SKM-1 (cell line): ENCODE results near the gene NAGPA.
"Not testable (repeated sequence)": the region's sequence is repeated elsewhere in the genome, so short reads cannot be mapped to it uniquely, and the experiment has no call there.

Source experiments
- DNase-seq: peaks from one replicate; lab custom pipeline; 2025; ENCODE audit not compliant: unreplicated experiment; lab: John Stamatoyannopoulos, UW

Gene NAGPA

DNA sequence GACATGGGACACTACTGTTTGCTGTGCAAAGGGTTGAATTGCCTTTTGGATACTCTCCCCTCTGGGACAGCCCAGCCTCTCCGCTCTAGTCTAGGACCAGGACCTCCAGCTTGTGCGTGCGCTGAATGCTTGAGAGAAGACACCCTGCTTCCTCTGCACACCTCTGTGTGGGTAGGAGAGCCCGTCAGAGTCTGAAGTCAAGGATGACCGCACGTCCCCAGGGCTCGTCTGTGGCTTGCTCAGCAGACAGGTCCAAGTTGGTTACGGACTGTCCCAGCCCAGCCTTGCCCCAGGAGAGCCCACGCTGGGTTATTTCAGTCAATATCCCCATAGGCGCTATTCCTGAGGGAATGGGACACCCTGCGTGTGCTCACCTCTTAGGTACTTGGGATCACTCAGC, 28.3 kb upstream of the NAGPA start:
- no peak for DNase-seq

DNA sequence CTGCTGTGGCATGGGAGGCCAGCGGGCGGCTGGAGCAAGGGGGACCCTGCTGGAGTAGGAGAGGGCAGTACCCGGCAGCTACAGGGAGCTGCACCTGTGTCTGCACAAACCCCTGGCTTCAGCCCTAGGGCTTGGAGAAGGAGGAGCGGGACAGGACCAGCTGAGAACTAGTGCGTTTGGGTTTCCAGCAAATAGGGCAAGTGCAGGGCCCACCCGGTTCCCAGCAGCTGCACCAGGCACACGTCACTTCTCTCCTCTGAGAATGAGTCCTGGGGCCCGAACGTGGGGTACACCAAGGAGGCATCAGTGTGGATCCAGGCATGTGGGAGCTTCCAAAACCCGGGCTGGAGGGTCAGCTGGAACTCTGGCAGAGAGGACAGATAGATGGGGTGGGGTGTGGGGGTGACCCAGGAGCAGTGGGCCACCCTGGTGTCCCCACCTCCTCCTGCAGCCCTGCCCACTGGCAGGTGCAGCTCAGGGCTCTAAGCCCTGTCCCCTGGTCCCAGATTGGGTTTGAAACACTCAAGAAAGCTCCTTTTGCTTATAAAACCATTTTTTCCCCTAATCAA, 26.4 kb upstream of the NAGPA start:
- no peak for DNase-seq

DNA sequence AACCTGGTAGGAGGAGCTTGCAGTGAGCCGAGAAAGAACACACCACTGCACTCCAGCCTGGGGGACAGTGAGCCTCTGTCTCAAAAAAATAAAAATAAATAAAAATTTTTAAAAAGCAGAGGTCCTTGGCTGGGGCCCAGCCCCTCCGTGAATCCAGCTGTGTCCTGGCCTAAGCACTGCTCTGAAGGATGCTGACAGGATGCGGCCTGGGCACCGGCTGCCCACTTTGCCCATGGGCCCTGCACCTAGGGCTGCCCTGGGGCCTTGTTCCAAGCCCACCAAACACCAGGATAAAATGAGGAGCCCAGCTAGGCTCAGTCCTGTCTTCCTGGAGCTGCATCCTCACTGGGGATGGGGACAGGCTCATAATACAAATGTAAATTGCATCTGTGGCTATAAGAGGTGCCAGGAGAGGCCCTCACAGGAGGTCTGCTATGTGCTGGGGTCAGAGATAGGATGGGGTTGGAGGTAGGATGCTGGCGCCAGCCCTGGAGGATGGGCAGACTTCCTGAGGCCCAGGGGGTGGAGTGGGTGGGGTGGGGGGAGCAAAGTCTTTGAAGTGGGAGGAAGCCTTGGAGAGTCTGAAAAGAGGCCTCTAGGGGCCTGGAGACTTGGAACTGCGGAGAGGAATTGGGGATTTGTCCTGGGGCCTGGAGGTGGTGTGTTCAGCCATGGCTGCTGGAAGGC, 25.8 kb upstream of the NAGPA start:
- DNase-seq = no peak

DNA sequence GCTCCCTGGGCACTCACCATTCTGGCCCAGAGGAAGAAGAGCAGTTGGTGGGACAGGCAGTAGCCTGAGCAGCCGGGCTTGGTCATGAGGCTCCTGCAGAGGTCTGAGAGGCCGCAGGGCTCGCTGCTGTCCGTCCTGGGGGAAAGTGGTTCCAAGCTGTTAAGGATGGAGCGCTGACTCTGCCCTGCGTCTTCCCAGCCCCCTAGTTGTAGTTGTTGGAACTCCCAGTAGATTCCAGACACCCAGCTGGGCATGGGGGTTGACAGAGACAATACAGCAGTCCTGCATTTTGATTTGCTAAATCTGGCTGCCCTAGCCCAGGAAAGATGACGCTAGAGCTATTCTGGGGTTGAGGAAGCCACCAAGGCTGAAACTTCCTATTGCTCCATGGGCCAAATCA, 24.7 kb upstream of the NAGPA start:
- no peak for DNase-seq

DNA sequence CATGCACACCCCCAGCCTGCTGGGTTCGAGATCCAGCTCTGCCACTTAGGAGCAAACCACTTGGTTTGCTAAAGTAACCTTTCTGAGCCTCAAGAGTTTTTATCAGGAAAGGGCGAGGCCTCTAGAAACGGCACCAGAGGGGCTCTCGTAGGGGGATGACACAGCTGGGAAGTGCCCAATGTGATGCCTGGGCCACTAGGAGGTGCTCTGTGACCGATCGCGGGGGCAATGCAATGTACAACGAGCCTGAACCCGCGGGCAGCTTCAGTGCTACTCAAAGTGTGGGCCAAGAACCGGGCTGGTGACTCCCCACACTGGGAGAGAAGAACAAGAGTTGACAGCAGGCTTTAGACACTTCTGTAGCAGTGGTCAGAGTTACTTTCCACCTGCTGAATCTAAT, 22.6 kb upstream of the NAGPA start:
- no peak for DNase-seq

DNA sequence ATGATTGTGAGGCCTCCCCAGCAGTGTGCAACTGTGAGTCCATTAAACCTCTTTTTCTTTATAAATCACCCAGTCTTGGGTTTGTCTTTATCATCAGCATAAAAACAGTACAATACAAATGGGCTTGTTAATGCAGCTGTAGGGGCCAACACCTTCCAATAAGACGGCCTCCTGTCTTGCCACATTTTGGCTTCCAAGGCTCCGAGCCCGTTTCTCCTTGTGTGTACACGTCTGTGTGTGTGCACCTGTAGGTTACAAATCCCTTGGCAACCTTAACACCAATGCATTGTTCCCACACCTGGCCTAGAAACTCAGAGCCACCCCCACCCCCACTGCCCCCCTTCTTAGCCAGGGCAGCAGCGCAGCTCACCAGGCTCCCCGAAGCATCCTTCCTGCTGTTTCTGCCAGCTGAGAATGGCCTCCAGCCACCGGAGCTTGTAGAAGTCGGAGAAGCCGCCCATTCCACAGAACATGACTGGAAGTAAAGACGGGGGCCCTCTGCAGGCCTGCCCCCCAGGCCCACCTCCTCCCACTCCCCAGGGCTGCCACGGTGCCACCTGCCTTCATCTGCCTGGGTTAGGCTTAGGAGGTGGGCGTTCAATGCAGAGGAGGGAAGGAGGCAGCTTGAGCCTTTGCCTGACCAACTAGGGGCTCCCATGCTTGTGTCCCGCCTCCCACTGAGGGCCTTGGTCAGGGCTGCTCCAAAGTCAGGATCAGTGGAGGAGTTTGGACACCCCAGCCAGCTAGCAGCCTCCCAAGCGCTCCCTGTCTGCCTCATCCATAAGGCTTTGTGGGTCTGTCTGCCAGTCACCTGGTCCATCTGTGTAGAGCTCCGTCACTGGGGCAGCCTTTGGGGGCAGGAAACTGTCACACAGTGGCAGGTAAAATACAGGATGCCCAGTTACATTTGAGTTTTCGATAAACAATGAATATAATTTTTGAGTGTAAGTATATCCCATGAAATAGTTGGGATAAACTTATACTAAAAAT, 21.4 kb upstream of the NAGPA start:
- no peak for DNase-seq

DNA sequence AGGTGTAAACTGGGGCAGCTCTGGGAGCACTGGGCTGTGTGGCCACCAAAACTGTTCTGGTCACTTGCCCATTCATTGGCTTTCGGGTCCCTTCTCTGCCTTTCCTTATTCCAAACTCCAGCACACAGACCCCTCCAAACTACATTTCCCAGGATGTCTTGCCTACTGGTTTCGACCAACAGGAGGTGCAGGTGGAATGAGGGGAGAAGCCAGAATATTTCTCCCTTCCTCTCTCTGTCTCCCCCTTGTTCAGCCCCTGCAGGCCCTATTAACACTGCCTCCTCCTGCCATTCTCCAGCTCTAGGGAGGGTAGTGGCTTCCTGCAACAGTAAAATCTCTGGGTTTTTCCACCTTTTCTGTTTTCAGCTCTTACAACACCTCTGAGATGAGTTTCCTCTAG, 13.2 kb upstream of the NAGPA start:
- no peak for DNase-seq

DNA sequence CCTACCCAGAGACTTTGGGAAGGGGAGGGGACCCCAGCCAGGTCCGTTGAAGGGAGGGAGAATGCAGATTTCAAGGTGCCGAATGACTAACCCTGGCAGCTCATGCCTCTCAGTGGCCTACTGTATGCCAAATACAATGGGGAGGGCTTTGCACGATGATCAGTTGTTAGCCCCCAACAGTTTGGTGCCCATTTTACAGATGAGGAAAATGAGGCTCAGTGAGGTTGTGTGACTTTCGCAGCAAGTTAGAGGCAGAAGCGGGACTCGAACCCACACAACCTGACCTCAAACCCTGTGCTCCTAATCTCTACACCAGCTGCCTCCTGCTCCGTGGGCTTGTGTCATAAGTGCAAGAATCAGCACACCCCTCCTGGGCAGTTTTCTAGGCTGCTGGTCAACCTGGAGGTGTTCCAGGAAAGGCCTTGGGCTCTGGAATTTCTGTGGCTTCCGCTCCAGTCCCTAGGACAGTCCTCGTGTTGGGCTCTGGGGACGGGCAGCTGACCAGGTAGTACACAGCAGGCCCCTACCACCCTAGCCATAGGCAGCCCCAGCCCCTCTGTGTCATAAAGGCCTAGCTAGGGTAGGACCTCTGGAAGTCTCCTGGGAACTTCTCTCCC, 11.9 kb upstream of the NAGPA start:
- DNase-seq = no peak

DNA sequence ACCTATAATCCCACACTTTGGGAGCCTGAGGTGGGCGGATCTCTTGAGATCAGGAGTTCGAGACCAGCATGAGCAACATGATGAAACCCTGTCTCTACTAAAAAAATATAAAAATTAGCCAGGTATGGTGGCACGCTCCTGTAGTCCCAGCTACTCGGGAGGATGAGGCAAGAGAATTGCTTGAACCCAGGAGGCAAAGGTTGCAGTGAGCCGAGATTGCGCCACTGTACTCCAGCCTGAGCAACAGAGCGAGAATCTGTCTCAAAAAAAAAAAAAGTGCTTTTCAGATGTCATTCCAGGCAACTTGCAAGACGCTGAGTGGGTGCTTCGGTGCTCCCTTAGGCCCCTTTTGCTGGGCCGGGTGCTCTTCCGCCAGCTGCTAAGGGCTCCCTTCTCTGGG, 10.8 kb upstream of the NAGPA start:
- not testable (repeated sequence) for DNase-seq

DNA sequence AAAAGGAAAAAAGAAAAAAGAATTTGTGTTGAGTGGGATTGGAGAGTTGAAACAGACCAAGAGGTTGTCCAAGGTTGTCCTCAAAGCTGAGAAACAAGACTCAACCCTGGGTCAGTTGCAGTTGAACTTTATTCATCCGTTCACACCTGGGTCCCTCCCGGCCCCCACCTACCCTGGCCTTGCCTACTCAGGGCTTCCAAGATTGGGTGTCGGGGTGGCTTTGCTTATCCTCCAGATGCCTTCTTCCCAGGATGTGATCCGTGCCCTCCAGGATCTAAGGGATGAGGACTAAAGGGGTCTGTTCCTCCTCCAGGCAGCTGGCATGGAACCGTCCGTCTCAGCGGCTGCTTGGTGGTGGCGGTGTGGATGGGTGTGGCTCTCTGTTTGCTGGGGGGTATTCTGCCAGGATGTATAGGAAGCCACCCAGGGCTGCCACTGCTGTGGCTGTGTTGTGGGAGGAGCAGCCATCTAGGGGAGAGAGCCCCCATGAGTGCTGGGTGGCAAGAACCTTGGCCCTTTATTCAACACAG, 10.3 kb upstream of the NAGPA start:
- no peak for DNase-seq

DNA sequence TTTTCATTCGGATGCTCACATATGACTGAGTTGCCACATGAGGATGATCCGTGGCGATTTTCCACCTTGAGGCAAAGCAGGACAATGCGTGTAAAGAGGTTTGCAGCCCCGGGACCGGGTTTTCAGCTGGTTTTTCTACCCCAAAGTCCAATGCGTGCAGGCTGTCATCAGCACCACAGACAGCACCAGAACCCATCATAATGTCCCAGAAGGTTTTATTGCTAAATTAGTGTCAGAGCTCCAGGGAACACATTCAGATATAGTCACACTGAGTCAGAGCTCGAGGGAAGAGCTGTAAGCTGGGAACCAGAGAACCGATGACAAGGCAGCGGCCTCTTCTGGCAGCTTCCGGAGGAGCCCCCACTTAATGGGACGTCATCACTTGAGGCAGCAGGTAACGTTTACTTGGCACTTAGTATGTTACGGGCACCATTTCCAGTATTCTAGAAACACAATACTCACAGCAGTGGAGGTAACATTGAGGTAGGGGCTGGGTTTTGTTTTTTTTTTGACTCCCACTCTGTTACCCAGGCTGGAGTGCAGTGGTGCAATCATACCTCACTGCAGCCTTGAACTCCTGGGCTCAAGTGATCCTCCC, 8.9 kb upstream of the NAGPA start:
- DNase-seq = no peak

DNA sequence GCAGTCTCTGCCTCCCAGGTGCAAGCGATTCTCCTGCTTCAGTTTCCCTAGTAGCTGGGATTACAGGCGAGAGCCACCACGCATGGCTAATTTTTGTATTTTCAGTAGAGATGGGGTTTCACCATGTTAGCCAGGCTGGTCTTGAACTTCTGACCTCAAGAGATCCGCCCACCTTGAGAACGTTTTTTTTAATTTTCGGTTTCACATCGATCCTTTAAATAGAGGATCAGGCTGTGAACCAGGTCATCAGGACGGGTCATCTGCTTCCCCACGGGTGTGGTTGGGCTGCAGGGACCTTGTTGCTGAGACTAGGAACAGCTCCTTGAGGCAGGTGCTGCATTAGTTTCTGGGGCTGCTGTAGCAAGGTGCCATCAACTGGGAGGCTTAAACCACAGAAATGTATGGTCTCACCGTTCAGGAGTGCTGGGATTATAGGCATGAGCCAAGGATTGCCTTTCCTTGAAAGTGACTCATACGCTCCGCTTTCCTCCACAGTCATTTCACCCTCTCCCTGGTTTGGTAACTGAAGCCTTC, 7.9 kb upstream of the NAGPA start:
- no peak for DNase-seq

DNA sequence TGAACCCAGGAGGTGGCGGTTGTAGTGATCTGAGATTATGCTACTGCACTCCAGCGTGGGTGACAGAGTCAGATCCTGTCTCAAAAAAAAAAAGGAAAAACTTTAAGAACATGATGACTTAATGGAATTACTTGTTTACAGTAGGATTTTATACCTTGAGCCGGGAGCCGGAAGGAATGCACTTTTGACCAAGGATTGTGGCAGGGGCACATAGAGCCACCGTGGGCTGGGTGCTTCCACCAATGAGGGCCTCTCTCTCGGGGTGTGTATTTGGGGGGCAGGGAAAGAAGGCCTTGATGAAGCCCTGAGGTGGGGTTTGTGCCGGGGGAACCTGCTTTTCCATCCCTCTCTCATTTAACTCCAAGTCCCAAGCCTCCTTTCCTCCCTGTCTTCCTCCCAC, 6.7 kb upstream of the NAGPA start:
- DNase-seq = no peak

DNA sequence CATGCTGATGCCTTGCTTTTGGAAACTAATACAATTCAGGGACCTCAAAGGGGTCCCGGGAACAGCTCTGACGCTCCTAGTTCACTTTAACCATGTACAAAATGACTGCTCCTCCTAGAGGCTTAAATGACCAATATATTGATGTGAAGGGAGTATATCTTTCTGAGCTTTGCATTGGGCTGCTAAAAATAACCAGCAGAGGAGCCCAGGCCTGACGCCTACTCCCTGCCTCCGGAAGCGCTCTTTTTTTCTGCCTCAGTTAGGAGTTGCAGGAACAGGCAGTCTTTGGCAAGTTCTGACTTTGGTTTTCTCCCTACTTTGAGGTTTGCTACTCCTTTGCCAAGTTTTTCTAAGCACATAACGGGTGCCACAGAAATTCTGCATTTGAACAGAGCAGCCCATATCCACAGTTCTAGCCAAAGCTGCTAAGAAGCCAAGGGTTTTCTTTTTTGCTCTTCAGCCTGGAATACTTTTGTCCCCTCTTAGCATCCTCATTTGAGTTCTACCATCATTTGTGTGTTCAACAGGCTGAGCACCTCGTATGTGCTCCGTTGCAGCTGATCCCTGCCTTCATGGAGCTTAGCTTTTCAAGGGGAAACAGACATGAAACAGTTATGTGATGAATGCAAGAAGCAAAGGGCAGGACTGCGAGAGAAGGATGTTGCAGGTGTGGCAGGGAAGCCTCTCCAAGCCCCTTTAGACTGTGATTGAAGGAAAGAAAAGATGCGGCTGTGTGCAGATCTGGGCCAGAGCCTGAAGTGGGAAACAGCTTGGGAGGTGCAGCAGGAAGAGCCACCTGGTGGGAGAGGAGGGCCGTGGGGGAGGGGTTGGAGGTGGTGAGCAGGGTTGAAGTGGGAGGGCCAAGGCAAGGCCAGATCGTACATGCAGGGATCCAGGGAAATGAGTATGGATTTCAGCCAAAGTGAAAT, 2.8 kb upstream of the NAGPA start:
- DNase-seq = no peak

DNA sequence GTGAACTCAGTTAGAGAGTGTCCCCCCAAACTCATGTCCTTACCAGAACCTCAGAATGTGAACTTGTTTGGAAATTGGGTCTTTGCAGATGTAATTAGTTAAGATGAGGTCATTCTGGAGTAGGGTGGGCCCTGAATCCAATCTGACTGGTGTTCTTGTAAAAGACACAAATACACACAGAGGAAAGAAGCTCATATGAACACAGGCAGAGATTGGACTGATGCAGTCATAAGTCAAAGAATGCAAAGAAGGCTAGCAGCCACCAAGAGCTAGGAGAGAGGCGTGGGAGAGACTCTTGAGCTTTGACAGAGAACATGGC, 2.1 kb upstream of the NAGPA start:
- no peak for DNase-seq

DNA sequence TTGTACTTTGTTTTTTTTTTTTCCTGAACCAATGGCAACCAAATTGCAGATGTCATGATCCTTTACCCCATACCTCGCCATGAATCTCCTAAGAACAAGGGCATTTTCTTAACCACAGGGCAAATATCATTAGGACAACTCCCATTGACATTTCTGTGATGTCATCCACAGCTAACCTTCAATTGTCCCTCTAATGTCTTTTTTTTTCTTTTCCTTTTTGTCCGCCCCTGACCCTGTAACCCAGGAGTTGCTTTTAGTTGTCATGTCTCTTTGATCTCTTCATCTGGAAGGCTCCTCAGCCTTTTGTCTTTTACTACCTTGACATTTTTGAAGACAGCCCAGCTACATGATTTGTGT, 410 bp upstream of the NAGPA start:
- DNase-seq = no peak

DNA sequence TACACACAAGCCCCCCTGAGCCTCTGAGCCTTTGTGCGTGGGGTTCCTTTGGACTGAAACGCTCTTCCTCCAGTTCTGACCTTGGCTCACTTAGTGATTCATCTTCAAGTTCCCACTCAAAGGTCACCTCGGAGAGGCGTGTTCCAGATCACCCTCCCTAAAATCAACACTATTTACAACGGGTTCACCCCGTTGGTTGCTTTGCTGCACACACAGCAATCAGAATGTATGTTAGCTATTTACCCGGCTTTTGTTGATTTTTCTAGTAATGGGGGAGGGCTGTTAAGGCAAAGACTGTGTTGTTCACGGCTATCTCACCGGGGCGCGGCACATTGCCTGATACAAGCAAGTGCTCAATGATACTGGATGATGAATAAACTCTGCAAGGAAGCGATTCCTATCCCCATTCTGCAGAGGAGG, 977 bp downstream of the NAGPA start:
- no peak for DNase-seq

DNA sequence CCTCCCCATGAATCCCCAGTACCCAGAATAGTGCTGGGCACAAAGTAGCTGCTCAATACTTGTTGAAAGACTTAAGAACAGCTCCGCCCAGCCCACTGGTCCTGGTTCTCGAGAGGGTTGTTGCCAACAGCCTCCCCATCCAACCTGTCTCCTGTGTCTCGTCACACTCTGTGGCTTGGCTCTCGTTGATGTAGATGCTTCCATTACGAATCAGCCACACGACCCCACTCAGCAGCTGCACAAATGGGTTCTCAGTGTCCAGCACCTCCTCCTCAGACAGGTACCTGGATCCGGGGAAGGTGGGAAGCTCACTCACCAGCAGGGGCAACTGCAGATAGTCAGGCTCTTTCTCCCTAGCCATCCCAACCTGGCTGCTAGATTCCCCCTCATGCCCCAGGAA, 2.1 kb downstream of the NAGPA start:
- no peak for DNase-seq

DNA sequence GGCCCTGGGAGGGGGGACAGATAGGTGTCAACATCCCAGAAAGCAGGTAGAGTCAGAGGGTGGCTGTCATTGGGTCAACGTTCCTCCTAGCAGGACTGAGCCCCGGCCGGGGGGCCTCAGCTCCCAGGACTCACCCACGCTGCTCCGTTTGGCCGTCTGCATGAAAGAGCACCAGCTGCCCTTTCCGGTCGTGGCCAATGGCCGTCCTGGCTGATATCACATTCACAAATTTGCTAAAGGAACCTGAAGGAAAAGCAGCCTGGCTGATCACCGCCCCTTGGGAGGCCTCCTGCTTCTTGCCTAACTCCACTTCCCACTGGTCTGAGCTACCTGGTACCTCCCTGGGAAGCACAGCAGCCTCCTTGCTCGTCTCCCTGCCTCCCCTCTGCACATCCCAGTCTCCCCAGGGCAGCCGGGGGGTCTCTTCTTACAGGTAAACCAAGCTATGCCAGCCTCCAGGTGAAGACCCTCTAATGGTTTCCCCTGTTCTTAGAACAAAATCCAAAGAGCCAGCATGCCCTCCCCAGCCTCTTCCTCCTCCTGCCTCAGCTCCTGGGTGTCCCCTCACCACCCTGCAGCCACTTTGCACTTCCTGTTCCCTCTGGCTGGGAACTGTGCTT, 3.4 kb downstream of the NAGPA start:
- no peak for DNase-seq
